GM19467 (cell line): ENCODE results near the gene AFAP1.

ENCODE experiments used
- ATAC-seq: cut with Tn5 transposase; IDR thresholded peaks from one replicate; pipeline ENCODE4 v1.9.1; 2021; ENCODE audit warnings: mild to moderate bottlenecking, moderate library complexity; ENCODE audit not compliant: unreplicated experiment

Gene AFAP1

DNA sequence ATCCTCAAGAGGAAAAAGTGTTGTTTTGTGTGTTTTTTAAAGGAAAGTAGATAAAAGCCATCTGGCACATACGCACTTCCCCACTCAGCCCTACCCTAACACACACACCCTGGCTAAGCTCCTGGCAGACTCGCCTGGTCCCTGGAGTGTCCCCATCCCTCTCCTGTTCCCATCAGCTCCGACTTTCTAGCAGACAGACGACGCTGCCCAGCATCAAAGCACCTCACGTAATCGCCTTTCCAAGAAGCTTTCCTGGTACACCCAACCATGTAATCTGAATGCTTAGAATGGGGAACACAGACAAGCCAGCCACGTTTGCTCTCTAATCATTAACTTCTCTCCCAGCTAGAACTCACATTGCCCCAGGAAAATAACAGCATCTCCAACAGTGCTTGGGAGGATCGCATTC lies 116.2 kb downstream of the AFAP1 start:
- no peak for ATAC-seq

DNA sequence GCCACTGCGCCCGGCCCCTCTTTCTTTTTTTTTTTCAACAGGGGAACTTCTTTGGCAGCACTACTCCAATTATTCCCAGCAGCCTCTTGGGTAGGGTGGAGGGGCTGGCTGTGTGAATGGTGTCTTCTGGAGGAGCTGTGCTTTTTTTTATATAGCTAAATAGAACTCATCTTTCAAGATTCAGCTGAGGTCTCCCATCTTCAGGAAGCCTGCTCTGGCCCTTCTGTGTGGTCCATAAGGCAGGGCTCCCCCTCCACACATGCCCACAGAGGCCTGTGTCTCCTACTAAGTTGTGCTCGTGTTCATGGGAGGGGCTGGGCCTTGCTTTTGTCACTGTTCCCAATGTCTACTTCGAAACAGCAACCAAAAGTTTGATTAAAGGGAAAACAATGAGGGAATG lies 116.8 kb downstream of the AFAP1 start:
- ATAC-seq = no peak

DNA sequence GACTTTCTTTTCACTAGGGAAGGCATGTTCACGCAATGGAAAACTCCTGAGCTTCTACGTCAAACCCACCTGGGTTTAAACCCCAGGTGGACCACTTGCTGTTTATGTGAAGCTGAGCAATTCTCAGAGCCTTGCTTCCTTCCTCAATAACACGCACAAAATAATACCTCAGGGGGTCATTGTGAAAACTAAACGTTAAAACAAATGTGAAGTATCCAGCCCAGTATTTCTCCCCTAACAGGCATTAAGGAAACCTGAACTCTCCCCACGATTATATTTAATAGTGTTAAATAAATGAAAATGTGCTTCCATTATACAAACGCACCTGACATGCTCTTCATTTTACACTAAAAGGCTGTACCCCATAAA lies 117.5 kb downstream of the AFAP1 start:
- no peak for ATAC-seq

DNA sequence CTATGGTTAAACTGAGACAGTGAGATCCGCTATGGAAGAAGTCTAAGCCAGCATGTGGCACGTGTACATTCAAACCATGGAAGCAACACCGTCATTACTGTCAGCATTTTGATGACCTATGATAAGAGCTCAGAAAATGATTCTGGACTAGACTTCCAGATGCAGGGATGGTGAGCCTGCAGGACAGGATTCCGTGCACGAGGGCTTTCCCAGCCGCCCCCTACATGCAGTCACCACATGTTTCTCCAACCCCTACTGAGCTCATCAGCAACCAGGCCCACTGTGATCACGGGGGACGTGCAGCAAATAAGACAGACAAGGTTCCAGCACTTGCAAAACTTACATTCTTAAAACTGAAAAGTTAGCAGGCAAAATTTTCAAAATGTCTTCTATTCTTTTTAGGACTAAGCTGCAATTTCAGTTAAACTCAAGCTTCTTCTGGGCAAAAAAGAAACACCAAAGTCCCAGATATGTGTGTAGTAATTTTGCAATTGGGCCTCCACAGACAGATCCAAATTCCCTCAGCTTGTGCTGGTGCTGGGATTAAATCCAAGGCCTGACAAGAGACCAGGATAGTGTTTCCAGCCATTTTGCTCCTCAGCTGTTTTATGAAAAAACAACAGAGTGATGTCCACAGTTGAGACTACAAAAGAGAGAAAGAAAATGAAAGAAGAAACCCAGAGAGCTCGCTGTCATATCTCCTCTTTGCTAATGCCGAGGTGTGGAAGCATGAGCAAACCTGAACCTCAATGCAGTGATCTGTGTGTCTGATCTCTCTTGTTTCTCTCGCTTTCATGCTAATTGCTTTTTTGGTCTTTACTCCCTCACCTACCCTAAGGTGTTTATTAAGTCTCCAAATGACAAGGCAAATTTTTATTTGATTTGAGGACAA lies 118.2 kb downstream of the AFAP1 start:
- ATAC-seq = no peak

DNA sequence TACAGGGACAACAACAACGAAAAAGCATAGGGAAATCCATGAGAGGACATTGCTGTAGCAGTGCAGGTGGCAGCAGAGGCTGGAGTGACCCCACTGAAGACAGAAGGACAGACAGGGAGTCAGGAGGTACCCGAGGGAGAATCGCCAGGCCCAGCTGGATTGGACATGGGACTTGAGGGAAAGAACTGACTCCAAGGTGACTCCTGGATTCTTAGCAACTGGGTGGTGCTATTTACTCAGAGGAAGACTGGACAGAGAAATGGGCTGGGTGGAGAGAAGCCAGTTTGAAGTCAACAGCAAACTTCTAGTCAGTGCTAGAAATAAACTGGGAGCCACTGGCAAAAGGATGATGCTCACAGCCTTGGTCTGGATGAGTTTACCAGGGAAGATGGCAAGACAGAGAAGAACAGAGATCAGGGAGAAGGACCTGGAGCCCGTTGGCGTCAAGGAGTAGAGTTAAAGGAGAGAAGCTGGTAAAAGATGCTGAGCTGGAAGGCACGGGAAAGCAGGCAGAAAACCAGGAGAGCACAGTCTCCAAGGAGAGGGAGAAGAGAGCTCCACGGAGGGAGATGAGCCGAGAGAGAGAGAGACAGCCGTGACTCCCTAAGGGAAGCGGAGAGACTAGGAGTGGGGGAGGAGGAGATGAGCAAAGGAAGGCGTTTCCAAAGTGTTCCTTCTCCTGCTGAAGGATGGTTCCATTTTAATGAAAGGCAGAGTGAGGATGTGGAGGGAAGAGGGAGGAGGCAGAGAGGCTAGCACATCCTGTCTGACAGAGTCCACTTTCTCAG lies 119.4 kb downstream of the AFAP1 start:
- no peak for ATAC-seq

DNA sequence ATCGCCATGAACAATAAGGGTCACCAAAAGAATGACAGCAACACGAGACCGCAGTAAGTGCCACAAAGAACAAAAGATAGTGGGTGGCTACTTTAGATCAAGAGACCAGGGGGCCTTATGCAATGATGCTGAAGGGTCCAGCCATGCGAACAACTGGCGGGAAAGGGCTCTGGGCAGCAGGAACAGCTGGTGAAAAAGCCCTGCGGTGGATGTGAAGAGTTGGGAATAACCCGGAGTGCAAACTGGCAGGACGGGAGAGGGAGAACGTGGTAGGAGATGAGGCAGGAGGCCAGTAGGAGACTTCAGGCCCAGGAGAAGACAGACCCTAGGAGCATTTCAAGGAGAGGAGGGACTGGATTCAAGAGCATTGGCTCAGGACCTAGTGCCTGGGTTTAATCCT lies 120.2 kb downstream of the AFAP1 start:
- ATAC-seq = no peak

DNA sequence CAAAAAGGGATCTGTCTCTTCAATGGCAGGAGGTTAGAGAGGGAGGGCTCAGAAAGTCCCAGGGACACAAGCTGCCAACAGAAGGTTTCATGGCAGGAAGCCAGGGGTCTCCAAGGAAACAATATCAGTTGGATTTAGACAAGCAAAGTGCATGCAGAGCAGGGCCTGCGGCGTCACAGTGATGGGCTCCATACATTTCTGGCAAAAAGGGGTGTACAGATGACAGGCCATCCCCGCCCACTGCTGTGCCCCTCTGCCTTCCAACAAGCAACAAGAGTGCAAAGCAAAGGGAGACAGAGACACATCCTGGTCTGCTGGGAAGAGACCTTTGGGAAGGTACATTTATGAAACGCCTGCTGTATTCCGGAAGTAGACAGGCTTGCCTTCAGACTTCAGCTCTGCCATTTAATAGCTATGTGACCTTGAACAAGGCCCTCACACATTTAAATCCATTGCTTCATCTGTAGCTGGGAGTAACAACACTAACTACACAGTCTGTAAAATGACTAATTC lies 121.2 kb downstream of the AFAP1 start:
- no peak for ATAC-seq

DNA sequence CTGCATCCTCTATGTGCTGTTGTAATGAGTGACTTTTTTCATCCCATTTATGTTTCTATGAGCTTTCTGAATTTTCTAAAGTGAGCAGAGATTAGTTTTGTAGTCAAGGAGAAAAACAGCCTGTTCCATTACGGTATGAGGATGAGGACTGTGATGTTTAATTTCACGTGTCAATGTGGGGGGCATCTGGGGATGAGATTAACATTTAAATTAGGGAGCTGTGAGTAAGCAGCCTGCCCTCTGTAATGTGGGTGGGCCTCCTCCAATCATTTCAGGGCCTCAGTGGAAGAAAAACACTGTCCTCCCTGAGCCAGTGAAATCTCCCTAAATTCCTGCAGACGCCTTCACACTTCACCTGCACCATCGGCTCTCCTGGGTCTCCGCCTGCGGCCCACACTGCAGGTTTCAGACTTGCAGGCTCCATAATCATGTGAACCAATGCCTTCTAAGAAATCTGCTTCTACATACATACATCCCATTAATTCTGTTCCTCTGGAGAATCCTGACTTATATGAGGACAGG lies 121.7 kb downstream of the AFAP1 start:
- no peak for ATAC-seq

DNA sequence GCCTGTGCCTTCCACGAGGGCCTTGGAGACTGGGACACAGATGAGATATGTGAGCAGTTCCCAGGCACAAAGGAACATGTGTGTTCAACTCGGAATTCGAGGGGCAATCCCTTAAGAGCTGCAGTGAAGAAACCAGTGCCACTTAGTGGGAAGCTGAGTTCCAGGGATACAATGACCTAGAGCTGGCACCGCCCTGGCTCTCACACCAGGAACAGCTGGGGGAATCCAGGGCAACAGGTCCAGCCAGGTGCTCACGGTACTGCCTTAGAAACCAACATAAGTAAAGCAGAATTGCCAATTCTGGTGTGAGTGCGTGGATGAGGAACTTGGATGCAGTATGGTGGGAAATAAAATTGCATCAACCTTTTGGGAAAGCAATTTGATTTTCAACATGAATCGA lies 122.9 kb downstream of the AFAP1 start:
- ATAC-seq = no peak

DNA sequence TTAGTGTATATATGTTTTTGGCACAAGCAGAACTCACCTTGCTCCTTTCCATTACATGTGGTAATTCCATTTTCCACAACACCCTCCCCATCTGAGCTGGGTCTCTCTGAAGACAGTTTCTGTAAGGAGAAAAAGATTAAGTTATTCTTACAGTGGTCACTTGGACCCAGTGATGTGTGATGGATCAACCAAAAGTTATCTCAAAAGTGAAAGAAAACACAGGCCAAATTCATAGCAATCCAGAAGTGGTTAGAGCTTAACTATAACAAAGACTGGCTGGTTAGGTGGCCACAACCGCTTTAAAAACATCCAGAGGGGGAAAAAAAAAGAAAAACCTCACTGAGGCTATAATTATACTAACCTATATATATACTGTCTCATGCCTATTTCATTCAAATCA lies 123.7 kb downstream of the AFAP1 start:
- ATAC-seq = no peak

DNA sequence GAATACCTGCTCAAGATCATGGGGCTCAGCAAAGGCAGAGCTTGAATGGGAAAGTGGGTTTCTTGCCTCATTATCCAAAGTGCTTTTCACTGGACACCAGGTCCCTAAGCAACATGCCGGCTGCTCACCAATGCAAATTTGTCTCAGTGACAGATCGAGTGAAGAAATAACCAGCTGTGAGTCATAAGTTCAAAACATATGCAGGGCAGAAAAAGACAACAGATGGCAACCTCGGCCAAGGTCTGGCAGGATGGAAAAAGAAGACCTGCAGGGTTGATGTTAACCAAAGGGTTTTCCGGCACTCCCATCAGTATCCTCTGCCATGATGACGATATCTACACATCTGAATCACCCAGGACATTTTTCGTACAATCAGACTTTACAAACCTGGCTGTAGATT lies 124.1 kb downstream of the AFAP1 start:
- no peak for ATAC-seq

DNA sequence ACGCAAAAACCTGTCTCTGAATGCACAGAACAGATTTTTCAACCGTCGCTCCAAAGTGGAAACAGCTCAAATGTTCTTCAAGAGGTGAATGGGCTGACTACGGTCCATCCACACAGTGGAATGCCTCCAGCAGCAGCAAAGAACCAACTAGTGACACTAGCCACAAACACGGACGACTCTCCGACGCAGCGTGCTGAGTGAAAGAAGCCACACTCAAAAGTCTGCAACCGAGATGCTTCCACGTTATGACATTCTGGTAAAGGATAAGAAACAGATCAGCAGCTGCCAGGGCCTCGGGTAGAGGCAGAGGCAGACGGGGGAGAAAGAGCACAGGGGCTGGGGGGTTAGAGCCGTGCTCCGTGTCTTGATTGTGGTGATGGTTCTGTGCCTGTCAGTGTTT lies 125.2 kb downstream of the AFAP1 start:
- no peak for ATAC-seq

DNA sequence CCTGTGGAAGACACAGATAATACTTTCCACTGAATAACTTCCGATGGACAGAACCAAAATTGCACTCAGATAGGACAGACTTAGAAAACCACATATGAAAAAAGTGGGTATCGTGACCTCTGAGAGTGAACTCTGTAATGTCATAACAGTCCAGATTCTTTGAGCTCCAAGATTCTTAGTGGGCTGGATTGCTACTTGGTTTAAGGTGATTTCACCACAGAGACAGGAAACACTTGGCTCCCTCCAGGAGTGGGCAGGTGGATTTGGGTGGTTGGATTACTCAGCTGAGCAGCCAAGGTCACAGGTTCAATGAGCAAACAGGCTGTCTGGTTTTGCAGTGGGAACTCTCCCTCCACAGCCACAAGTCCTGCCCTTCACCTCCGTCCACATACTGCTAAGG lies 126.0 kb downstream of the AFAP1 start:
- no peak for ATAC-seq

DNA sequence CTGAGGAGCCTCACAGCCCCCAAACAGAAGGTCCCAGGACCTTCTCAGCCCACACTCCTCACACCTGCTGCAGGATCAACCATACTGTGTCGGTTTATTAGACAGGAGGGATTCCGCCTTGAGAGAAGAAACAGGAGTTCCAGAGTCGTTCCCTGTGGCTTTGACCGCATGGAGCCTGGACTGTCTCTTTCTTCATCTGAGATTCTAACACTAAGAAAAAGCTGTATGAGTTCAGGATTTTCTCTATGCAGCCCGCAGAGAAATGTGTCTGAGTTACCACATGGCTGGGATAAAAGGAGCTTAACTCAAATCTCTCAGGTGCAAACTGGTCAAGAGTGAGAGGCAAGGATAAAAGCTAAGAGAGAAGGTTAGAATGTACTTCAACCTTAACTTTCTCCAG lies 126.7 kb downstream of the AFAP1 start:
- ATAC-seq = no peak

DNA sequence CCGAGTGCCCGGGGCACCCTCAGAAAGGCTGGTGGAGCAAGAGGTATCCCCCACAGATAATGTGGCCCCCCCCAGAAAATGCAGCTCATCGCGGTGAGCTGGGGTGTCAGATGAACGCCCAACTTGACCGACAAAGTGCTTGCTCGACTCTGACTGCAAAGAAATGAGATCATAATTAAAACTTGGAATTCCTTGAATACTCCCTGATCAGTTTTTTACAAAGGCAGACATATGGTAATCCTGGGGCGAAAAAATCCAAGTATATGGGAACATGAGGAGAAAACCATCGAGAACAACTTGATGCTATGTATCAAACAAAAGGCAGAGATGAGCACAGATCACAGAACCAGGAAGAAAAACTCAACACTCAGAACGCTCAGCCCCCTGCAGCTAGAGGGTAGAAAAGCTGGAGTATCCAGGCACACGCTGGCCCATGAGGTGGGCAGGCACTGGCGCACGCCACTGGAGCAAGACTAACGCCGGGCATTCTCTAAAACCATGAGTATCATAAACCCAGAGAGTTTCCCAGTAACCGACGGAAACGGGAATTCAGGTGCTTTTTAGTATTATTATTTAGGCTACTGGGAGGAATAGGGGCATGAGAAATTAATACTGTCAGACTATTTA lies 127.3 kb downstream of the AFAP1 start:
- no peak for ATAC-seq

DNA sequence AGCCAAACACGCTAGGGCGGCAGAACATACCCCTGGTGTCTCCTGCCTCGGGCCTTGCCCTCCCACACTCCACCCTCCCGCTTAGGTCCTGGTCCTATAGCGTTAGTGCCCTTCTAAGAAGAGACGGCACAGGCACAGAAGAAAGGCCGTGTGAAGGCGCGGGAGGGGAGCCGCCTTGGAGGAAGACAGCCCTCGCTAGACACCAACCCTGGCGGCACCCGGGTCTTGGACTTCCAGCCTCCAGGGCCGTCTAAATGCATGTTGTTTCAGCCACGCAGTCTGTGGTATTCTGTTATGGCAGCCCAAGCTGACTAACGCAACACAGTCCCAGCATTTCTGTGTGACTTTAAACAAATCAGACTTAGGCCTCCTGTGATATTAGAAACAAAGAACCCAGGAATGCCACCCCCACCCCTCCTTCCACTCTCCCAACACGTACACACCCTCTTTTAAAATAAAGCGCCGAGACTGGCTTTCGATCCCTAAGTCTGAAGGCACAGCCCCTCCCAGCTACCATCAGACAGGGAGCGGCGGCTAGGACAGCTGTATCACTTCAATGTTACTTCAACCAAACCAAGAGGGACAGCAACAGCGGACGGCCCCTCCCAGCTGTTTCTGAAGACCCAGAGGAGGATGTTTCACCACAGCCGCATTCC lies 128.0 kb downstream of the AFAP1 start:
- no peak for ATAC-seq

DNA sequence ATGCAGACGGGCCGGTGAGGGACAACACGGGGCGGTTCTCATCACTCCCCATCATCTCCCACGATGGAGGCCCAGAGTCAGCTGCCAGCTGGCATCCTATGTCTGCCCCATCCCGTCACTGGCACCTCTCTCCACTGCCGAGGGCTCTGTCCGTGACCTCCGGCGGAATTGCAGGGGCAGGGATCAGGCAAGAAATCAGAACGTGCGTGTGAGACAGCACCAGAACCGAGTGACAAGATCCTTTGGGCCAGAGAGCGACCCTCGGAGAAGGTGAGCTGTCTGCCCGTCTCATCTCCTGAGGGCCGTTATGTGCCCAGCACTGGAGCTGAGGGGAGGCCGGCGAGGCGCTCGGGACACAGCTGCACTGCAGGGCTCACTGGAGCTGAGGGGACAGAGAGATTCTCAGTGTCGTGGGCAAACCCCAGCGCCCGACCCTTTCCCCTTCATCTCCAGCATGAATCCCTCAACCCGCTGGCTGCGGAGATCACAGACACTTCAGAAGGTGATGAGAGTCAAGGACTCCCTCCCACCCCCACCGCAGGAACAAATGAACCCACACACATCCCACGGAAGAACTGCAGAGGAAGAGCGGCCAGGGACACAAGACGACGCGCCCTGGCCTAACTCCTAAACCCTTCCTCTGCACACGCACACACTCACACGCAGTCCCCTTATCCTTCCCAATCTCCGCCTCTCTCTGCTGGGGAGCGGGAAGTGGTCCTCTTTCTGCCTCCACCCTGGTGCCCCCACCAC lies 128.7 kb downstream of the AFAP1 start:
- no peak for ATAC-seq

DNA sequence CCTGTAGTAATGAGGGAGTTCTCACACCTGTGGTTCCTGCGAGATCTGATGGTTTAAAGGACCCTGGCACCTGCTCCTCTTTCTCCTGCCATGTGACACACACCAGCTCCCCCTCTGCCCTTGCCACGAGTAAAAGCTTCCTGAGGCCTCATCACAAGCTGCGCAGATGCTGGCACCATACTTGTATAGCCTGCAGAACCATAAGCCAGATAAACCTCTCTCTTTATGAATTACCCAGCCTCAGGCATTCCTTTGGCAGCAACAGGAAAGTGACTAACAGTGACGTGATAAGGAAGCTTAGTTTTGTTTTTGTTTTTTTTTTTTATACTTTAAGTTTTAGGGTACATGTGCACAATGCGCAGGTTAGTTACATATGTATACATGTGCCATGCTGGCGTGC lies 130.9 kb downstream of the AFAP1 start:
- ATAC-seq = no peak

DNA sequence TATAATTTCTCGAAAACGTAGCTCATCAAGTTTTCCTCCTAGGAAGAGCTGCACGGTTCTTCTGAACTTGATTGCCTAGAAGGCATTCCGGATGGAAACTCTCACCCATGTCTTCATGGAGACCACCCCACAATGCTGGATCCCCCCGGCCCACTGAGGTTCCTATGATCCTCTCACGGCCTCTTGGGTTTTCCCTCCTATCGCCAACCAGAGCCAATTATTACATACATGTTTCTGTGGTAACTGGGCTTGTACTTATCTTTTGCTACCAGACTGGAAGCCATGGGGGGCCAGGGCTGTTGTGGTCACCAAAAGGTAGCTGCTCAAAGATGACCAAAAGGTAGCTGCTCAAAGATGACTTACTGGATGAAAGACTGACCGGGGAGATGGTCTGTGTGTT lies 131.5 kb downstream of the AFAP1 start:
- no peak for ATAC-seq

DNA sequence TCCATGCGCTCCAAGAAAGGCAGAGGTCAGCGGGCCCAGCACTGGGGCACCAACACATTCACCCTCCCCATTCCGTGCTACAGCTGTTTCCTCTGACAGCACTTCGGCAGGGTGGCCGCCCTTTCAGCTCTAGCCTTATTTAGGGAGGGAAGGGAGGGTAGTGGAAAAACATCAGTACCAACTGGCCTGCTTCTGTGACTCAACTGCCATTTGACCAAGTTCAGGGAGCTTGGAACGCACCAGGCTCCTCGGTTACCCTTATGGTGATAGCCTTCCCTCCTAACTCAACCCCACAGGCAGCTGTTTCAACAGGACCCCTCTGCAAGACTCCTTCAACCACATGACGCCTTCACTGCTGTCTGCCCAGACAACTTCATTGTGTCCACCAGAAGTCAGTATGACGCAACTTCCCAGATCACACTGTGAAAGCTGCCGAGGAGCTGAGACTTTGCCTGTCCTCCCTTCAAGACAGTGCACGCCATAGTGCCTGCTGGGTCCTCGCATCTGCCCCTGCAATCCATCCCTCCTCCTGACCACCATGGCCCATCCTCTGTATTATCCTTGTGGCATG lies 132.2 kb downstream of the AFAP1 start:
- ATAC-seq = no peak
